GM12872 (cell line): ENCODE results near the gene CDH15.

Experiments
- TF ChIP-seq, protein P1 (sequence below): IDR thresholded peaks from 3 replicates; pipeline ENCODE4 v1.5.1; 2011; ENCODE audit warnings: low read depth, mild to moderate bottlenecking, low read length, moderate library complexity; ENCODE audit not compliant: insufficient read depth

CDH15 gene

DNA sequence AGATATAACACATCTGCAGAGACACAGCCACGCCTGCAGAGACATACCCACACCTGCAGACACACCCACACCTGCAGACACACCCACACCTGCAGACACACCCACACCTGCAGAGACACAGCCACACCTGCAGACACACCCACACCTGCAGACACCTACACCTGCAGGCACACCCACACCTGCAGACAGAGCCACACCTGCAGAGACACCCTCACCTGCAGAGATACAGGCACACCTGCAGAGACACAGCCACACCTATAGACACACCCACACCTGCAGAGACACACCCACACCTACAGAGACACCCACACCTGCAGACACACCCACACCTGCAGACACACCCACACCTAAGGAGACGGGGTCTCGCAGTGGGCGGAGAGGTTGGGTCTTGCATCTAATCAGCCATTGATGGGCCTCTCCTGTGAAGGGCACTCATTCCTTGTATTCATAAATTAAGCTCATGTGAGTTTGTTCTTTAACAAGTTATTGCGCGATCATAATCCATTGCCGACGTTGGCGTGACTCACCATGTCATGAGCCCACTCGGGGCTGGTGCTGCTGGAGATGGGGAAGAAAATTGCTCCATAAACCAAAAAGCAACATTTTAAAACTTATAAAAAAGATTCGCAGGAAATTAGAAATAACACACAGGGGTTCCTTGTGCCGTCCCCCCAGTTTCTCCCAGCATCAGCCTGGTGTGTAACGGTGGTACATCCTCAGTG, 28.9 kb upstream of the CDH15 start:
- TF ChIP-seq, protein P1, sequence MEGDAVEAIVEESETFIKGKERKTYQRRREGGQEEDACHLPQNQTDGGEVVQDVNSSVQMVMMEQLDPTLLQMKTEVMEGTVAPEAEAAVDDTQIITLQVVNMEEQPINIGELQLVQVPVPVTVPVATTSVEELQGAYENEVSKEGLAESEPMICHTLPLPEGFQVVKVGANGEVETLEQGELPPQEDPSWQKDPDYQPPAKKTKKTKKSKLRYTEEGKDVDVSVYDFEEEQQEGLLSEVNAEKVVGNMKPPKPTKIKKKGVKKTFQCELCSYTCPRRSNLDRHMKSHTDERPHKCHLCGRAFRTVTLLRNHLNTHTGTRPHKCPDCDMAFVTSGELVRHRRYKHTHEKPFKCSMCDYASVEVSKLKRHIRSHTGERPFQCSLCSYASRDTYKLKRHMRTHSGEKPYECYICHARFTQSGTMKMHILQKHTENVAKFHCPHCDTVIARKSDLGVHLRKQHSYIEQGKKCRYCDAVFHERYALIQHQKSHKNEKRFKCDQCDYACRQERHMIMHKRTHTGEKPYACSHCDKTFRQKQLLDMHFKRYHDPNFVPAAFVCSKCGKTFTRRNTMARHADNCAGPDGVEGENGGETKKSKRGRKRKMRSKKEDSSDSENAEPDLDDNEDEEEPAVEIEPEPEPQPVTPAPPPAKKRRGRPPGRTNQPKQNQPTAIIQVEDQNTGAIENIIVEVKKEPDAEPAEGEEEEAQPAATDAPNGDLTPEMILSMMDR, result no peak

DNA sequence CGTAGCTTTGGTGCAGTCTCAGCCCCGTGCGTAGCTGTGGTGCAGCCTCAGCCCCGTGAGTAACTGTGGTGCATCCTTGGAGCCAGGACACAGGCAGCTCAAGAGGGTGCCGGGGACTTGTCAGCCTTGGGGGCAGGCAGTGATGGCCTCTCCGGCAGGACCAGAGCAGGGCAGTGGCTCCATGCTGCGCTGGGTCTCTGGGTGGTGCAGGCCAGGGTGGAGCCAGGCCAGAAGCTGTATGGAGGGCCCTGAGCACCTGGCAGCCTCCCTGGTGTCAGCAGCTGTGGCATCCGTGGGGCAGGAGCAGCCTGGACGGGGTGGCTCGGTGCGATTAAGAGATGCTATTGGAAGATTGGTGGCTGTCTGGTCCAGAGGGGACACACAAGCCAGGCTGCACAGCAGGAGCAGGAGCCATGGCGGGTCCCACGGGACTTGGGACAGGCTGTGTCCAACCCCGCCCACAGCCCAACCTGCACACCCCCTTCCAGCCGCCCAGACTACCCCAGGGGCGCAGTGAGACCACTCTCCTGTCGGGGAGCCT, 28.3 kb upstream of the CDH15 start:
- TF ChIP-seq, protein P1, result no peak

DNA sequence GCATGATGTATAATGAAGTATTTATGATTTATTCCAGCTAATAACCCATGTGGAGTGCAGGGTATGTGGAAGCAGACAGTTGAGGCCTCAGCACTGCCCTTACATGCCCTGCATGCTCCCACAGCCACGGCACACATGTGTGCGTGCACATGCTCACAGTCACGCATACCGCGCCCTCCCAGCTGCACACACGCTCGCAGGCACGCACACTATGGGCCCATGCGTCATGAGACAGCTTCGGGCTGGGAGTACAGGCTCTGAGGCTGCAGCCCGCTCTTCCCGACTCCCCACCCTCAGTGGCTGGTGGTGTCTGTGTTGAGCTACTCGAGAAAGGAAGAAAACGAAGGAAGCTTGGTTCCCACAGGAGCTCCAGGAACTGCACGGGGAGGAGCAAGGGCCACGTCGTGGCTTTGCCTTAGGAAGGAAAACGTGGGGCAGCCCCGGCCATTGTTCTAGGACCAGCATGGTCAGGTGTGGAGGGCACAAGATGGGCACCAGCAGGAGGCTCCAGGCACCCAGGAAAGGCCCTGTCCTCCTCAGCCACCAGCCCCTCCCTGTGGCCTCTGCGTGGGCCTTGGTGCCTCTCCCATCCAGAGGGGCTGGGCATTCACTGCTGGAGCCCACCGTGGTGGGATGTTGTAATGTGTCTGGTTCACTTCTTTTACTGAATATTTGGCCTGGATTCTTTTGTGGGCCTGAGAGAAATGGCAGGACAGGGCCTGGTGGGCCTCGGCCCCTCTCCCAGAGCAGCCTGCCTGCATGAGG, 27.5 kb upstream of the CDH15 start:
- TF ChIP-seq, protein P1, result no peak

DNA sequence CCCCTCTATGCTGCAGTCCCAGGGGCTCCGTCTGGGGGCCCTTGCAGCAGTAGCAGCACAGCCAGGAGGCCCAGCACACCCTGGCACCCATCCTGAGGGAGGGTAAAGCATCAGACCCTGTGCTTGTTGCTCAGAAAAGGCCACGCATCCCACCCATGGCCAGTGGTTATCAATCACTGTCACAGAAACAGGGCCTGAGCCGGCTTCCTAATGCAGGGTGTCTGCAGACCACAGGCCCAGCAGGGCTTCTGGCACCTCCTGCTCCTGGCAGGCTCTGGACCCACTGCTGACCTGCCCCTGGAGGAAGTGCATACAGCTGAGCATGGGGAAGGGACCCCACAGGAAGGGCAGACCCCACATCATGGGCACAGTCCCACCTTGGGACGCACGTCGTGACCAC, 26.9 kb upstream of the CDH15 start:
- TF ChIP-seq, protein P1, result no peak

DNA sequence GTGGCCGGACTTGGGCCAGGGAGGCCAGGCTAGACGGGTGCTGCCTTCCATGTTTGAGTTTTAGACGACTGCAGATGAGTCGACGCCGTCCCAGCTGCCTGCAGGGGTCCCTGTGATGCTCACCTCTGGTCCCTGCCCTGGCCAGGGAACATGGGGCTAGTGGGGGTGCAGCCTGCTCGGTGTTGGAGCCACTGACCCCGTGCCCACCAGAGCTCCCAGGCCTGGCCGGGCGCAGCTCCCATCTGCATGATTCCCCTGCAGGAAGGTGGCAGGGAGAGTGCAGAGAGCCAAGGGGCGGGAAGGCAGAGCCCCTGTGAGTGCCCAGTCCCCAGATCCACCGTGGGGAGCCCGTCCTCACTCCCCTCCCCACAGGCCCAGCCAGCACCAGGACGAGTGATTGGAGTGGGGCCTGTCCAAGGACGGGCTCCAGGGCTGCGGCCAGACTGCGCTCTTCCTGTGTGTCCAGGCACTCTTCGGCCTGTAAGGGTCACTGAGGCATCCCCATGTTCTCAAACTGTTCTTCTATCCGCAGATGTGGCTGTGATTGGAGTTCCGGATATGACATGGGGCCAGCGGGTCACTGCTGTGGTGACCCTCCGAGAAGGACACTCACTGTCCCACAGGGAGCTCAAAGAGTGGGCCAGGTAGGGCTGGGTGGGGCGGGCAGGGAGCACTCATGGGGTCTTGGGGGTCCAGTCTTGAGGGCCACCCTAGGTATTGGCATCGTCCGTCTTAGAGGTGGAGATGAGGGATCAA, 26.0 kb upstream of the CDH15 start:
- TF ChIP-seq, protein P1, result no peak

DNA sequence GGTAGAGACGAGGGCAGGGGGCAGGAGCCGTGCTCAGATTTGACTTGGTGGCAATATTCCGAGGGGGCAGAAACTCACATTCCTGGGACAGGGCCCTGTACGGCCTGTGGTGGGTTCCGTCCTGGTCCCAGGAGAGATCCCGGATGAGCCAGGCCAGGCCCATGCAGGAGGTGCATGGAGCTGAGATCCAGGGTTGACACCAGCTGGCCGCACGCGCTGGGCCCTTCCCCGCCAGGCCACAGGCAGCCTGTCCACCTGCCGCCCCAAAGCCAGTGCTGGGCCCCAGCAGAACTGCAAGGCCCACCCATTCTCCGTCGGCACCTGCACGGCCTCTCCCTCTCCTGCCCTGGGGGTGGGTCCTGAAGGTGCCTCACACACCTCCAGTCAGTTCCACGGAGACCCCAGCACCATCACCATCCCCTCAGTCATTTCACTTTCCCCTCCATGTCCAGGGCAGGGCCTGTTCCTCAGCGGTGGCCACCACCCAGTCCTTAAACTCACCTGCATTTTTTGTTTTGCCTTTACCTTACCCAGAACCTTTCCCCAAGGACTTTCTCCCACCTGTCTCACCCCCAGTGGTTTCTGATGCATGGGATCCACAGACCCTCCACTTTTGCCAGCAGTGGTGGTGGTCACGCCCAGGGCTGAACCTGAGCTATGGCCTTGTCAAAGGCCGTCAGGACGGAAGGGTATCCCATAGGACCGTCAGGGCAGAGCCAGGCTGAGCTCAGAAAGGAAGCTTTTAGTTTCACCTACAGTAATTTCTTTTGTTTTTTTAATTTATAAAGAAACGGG, 25.1 kb upstream of the CDH15 start:
- TF ChIP-seq, protein P1, result no peak
